NB4 (cell line): ENCODE results near the gene COQ5.

Experiments
- DNase-seq: peaks from one replicate; pipeline ENCODE4 v3.0.0; 2010; ENCODE audit warnings: low read depth
- H3K4me3 ChIP-seq: one replicate; pipeline ENCODE4 v1.5.1; 2011; ENCODE audit warnings: mild to moderate bottlenecking, low read depth, low read length, moderate library complexity
- MYC ChIP-seq: IDR thresholded peaks from 2 replicates; pipeline ENCODE4 v1.6.1; 2011; ENCODE audit warnings: low read depth, low read length
- POLR2A ChIP-seq: IDR thresholded peaks from 2 replicates; pipeline ENCODE4 v1.6.1; 2011; ENCODE audit warnings: mild to moderate bottlenecking; ENCODE audit not compliant: insufficient read length; ENCODE audit errors: extremely low read depth
- TF ChIP-seq, protein P1 (sequence below): IDR thresholded peaks from one replicate; pipeline ENCODE4 v1.5.1; 2012; ENCODE audit warnings: low read depth, low read length
- TF ChIP-seq, protein P2 (sequence below): IDR thresholded peaks from 2 replicates; pipeline ENCODE4 v1.6.1; 2011; ENCODE audit warnings: low read depth, low read length

The COQ5 gene

DNA sequence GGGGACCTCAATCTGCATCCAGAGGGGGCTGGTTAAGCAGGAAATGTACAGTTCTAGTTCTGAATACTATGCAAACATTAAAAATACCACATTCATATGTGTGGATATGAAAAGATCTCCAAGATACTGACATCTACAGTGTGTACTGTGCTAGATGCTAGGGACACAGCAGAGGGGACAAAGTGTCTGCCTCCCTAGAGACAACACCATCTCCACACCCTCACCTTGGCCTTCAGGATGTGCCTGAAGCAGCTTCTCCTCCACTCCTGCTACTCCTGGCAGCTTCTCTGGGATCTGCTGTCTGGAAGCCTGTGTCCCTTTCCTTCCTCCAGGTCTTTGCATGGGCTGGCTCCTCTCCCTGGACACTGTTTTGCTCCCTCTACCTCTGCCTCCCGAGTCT, 48.7 kb downstream of the COQ5 start:
- DNase-seq = no peak
- H3K4me3 ChIP-seq = no peak overlapping the region
- TF ChIP-seq POLR2A (no peak), MYC (no peak)
- TF ChIP-seq, protein P1, sequence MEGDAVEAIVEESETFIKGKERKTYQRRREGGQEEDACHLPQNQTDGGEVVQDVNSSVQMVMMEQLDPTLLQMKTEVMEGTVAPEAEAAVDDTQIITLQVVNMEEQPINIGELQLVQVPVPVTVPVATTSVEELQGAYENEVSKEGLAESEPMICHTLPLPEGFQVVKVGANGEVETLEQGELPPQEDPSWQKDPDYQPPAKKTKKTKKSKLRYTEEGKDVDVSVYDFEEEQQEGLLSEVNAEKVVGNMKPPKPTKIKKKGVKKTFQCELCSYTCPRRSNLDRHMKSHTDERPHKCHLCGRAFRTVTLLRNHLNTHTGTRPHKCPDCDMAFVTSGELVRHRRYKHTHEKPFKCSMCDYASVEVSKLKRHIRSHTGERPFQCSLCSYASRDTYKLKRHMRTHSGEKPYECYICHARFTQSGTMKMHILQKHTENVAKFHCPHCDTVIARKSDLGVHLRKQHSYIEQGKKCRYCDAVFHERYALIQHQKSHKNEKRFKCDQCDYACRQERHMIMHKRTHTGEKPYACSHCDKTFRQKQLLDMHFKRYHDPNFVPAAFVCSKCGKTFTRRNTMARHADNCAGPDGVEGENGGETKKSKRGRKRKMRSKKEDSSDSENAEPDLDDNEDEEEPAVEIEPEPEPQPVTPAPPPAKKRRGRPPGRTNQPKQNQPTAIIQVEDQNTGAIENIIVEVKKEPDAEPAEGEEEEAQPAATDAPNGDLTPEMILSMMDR = no peak
- TF ChIP-seq, protein P2, sequence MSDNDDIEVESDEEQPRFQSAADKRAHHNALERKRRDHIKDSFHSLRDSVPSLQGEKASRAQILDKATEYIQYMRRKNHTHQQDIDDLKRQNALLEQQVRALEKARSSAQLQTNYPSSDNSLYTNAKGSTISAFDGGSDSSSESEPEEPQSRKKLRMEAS = no peak

DNA sequence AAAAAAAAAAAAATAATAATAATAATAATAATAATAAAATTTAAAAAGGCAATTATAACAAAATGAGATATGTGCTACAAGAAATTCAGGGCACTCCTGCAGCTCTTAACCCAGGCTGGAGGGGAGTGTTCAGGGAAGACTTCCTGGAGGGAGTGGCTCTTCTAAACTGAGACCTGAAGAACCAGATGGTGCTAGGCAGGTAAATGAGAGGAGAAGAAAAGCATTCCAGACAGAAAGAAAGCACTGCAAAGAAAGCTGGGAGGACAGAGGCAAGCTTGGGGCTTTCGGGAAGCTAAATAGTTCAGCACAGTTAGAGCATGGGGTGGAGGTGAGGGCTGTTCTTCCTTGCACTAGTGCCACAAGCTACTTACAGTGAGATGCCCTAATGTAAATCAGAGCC, 49.5 kb downstream of the COQ5 start:
- H3K4me3 ChIP-seq = no peak overlapping the region
- TF ChIP-seq POLR2A = no peak
- TF ChIP-seq, protein P2 = no peak
- no peak for TF ChIP-seq MYC
- TF ChIP-seq, protein P1 = no peak
- DNase-seq = no peak

DNA sequence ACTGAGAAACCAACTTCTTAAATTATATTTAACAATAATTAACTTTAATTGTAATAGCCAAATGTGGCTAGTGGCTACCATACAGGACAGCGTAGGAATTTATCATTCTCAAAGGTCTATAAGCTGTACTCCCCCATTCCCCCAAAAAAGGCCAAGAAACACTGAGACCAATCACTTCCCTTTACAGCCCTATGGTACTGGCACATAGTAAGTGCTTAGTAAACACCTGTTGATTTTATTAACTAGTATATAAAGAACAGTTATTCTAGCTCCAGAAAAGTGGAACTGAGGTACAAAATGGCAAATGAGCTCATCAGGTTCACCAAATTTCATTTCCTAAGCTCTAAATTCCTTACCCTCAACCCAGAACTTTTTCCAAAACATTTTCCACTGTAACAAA, 53.3 kb downstream of the COQ5 start:
- no peak for DNase-seq
- no peak overlapping the region for H3K4me3 ChIP-seq
- TF ChIP-seq, protein P1 = no peak
- TF ChIP-seq POLR2A = no peak

DNA sequence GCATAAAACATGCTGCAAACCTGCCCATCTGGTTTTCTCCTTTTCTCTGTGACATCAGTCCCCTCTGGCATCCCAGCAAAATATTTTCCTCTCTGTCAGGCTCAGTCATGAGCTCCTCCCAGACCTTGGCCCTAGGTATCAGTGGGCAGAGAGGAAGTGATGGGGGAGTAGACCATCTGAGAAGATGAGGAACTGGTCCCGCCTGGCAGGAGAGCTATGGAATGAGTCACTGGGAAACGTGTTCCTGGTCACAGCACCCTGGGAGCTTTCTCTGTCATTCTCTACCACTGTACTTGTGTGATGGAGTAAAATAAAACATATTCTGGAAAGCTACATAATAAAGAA, 54.4 kb downstream of the COQ5 start:
- peak overlapping the region; percentile 10 for H3K4me3 ChIP-seq
- DNase-seq = peak; percentile 89
- TF ChIP-seq, protein P2 = peak; percentile 26; the same call in 1 of the 2 replicates
- no peak for TF ChIP-seq MYC

DNA sequence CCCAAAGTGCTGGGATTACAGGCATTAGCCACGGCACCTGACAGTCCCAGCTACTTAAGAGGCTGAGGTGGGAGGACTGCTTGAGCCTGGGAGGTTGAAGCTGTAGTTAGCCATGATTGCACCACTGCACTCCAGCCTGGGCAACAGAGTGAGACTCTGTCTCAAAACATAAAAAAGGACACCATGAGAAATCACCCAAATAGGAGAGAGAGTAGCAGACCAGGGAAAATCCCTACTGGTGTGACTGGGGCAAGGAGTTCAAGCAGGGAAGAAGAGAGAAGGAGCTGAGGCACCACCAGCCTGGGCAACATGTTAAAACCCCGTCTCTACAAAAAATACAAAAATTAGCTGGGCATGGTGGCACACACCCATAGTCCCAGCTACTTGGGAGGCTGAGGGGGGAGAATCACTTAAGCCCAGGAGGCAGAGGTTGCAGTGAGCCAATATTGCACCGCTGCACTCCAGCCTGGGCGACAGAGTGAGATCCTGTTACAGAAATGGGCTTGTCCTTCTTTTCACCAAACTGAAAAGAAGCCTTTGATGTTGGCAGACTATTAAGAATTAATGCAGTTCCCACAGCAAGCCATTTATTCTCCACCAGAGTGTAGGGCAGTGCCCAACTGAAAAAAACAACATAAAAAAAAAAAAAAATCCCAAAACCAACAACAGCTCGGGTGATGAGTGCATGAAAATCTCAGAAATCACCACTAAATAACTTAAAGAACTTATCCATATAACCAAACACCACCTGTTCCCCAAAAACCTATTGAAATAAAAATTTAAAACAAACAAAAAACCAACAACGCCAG, 54.9 kb downstream of the COQ5 start:
- TF ChIP-seq MYC (no peak), POLR2A (no peak)
- TF ChIP-seq, protein P2 = no peak
- TF ChIP-seq, protein P1 = no peak
- no peak for DNase-seq
- peak overlapping the region; percentile 10 for H3K4me3 ChIP-seq

DNA sequence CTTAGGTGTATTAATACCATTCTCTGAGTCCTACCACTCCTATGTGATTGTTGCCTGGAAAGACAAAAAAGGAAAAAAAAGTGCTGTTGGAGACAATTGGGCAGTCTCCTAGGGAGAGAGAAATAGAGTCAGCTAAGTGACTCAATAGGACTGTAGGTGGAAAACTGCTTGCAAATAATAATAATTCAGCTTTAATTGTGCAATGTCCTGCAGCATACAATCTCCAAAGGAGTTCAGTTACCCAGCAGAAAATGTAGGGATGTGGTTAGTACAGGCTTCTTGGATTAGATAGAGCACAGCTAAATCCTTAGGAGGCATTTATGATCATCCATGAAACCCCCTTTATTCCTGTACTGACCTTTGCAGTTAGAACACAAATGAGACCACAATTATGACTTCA, 56.4 kb downstream of the COQ5 start:
- TF ChIP-seq MYC = no peak
- TF ChIP-seq POLR2A = no peak
- TF ChIP-seq, protein P1 = no peak
- TF ChIP-seq, protein P2 = no peak
- H3K4me3 ChIP-seq = no peak overlapping the region
- DNase-seq = no peak
